CD4-positive, alpha-beta memory T cell (primary cell): ENCODE measurements around the gene NUP62. TPM values are rescaled to one million over a fixed set of nuclear protein-coding genes. Genes with fewer than 3 reads are reported as not detected.

ENCODE experiments used
- CTCF ChIA-PET: fragments of 350-600 bp; sonication (Branson Sonifier 250); formaldehyde crosslinking; loops from one replicate; lab custom pipeline; 2021; ENCODE audit warnings: inconsistent platforms; ENCODE audit not compliant: partially characterized antibody; lab: Charles Lee
- POLR2A ChIA-PET: fragments of 350-600 bp; sonication (Branson Sonifier 250); formaldehyde crosslinking; loops from one replicate; lab custom pipeline; 2021; ENCODE audit not compliant: partially characterized antibody; lab: Charles Lee
- DNase-seq, 5 donors: peaks; one replicate each; pipeline versions ENCODE4 v3.0.0 to v3.0.0-alpha.2; 2020 to 2022; ENCODE audit warnings: mixed read lengths in 1 of 5
- H3K27ac ChIP-seq: one replicate; pipeline ENCODE4 v1.7.0; 2013; ENCODE audit warnings: low read depth, low read length
- H3K27me3 ChIP-seq: 2 replicates; pipeline ENCODE4 v1.7.0; 2013; ENCODE audit warnings: mild to moderate bottlenecking, low read length, moderate library complexity; ENCODE audit not compliant: insufficient read depth
- H3K36me3 ChIP-seq: 2 replicates; pipeline ENCODE4 v1.7.0; 2013; ENCODE audit warnings: mild to moderate bottlenecking, low read length, moderate library complexity; ENCODE audit not compliant: insufficient read depth
- H3K4me1 ChIP-seq: 2 replicates; pipeline ENCODE4 v1.7.0; 2013; ENCODE audit warnings: mild to moderate bottlenecking, low read length, moderate library complexity; ENCODE audit not compliant: insufficient read depth
- H3K4me3 ChIP-seq, 2 donors: one replicate each; pipeline ENCODE4 v1.7.0; 2013; ENCODE audit warnings: low read length in 2 of 2, mild to moderate bottlenecking in 1 of 2
- H3K9me3 ChIP-seq, 2 donors: one replicate each; pipeline ENCODE4 v1.7.0; 2013; ENCODE audit warnings: low read length in 2 of 2, control low read depth in 1 of 2; ENCODE audit not compliant: control insufficient read depth in 1 of 2
- H3K27ac Mint-ChIP-seq, 7 donors: one replicate each; pipeline ENCODE4 v1.8.0; 2020 to 2021; ENCODE audit warnings: mixed read lengths in 7 of 7, mild to moderate bottlenecking in 6 of 7, inconsistent platforms in 3 of 7, moderate library complexity in 3 of 7
- H3K27me3 Mint-ChIP-seq, 2 donors: one replicate each; pipeline ENCODE4 v1.8.0; 2020 to 2021; ENCODE audit warnings: mixed read lengths in 2 of 2
- H3K36me3 Mint-ChIP-seq, 2 donors: one replicate each; pipeline ENCODE4 v1.8.0; 2020 to 2021; ENCODE audit warnings: mixed read lengths in 2 of 2, inconsistent platforms in 1 of 2, mild to moderate bottlenecking in 1 of 2
- H3K4me1 Mint-ChIP-seq, 4 donors: one replicate each; pipeline ENCODE4 v1.8.0; 2020 to 2021; ENCODE audit warnings: mixed read lengths in 4 of 4, mild to moderate bottlenecking in 1 of 4
- H3K4me3 Mint-ChIP-seq, 8 donors: one replicate each; pipeline ENCODE4 v1.8.0; 2020 to 2021; ENCODE audit warnings: mixed read lengths in 8 of 8, mild to moderate bottlenecking in 7 of 8, moderate library complexity in 6 of 8, inconsistent platforms in 3 of 8
- H3K9me3 Mint-ChIP-seq, 8 donors: one replicate each; pipeline ENCODE4 v1.8.0; 2020 to 2021; ENCODE audit warnings: mixed read lengths in 8 of 8, mild to moderate bottlenecking in 5 of 8, inconsistent platforms in 3 of 8, moderate library complexity in 1 of 8
- intact Hi-C: fragments of 100-400 bp; cut with micrococcal nuclease; formaldehyde crosslinking; loops from one replicate; pipeline ENCODE4 v1.15.1; 2023
- polyA plus RNA-seq, 2 donors: library from polyadenylated mRNA; unstranded; fragments of 300-500 nt; fragmentation: Illumina TruSeq; gene quantifications; one replicate each; pipeline ENCODE4 v1.2.3, GENCODE V29; 2021
- total RNA-seq, 2 experiments: library from RNA; stranded (reverse); gene quantifications; one replicate each; pipeline ENCODE4 v1.2.3, GENCODE V29; 2021

The NUP62 gene
- total and polyA plus RNA-seq, 4 experiments from 2014 or later: 43.3 to 71.0 (median 66.7) TPM

DNA sequence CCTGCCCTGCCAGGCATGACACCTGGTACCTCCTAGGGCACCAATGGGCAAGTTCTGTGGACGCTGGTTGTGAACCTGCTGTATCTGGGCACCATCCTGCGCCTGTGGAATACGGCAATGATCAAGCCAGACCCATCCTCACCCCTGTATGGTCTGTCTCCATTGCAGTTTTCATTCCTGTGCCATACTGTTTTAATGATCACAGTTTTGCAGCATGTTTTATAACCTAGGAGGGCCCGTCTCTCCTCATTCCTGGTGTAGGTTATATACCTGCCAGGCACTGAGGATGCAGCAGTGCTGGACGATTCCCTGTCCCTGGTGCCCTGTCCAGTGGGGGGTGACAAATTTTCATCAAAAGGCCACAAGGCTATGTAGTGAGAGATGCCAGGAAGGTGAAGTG lies 46.2 kb downstream of the NUP62 start:
- intact Hi-C loops: no loop called here
- POLR2A ChIA-PET: interaction anchor here (1.2 to 1.8 kb wide), 3 partner anchors 12 to 15 kb away, joined by 3 to 5 read pairs (median 3); partner anchors contain the start of gene PNKP
- H3K36me3 ChIP-seq: peaks cover 56% of the 10 kb centered on the region
- Mint-ChIP-seq H3K4me3 (no peak overlapping the region), H3K36me3 (peaks cover 30 to 32% of the 10 kb centered on the region in 2 donors), H3K27me3 (no peaks in the 10 kb centered on the region), H3K4me1 (peaks cover 7 to 22% (median 9%) of the 10 kb centered on the region in 4 donors), H3K9me3 (no peaks in the 10 kb centered on the region), H3K27ac (peak overlapping the region in 3 of 7 donors; percentile 8 to 79 (median 60))
- CTCF ChIA-PET: no interaction called here
- peaks cover 14% of the 10 kb centered on the region for H3K4me1 ChIP-seq
- DNase-seq: no peak
- no peaks in the 10 kb centered on the region for H3K9me3 ChIP-seq
- H3K27ac ChIP-seq: no peak overlapping the region
- no peak overlapping the region for H3K4me3 ChIP-seq
- H3K27me3 ChIP-seq: no peaks in the 10 kb centered on the region

- Histone ChIP-seq H3K27ac (no peak overlapping the region), H3K36me3 (peaks cover 56% of the 10 kb centered on the region), H3K4me1 (peaks cover 15% of the 10 kb centered on the region), H3K9me3 (no peaks in the 10 kb centered on the region), H3K27me3 (no peaks in the 10 kb centered on the region), H3K4me3 (no peak overlapping the region)
- ChIA-PET POLR2A (interaction anchor here (0.9 to 1.8 kb wide), 4 partner anchors 13 to 32 kb away, joined by 3 to 5 read pairs (median 4); partner anchors contain the start of genes PNKP and PTOV1), CTCF (no interaction called here)
- DNase-seq: no peak
- intact Hi-C loops: no loop called here
- Mint-ChIP-seq H3K4me3 (no peak overlapping the region), H3K9me3 (no peaks in the 10 kb centered on the region), H3K4me1 (peaks cover 9 to 25% (median 12%) of the 10 kb centered on the region in 4 donors), H3K27ac (no peak overlapping the region), H3K36me3 (peaks cover 32 to 35% of the 10 kb centered on the region in 2 donors), H3K27me3 (no peaks in the 10 kb centered on the region)
Measured at GRCh38 chr19:49882643-49883042, 46.7 kb downstream of the NUP62 start.

DNA sequence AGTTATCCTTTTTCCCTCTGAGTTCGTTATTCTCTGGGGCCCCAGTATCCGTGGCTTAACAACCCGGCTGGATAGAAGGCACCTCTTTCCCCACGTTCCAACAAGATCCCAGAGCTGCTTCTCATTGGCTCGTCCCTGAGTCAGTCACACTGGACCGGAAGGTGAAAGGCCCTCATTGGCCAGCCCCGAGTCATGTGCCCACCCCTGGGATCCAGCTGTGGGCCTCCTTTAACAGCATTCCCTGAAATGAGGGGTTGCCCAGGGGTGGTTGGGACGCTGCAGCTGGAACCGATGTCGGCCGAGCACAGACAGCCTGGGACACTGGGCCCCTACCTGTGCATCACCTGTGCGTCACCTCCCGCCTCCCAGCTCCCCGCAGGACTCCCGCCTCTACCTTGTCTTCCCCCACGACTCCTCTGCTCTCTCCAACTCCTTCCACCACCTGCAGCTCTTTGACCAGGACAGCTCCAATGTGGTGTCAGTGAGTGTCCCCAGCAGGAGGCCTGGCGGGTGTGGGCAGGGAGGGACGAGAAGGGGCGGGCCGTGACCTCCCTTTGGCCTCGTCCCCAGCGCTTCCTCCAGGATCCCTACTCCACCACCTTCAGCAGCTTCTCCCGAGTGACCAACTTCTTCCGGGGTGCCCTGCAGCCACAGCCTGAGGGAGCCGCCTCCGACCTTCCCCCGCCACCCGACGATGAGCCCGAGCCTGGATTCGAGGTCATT lies 47.5 kb downstream of the NUP62 start:
- Mint-ChIP-seq H3K4me1 (peaks cover 9 to 25% (median 12%) of the 10 kb centered on the region in 4 donors), H3K4me3 (no peak overlapping the region), H3K36me3 (peaks cover 32 to 35% of the 10 kb centered on the region in 2 donors), H3K27ac (peak overlapping the region in 1 of 7 donors; percentile 32), H3K27me3 (no peaks in the 10 kb centered on the region), H3K9me3 (no peaks in the 10 kb centered on the region)
- Histone ChIP-seq H3K4me1 (peaks cover 15% of the 10 kb centered on the region), H3K4me3 (no peak overlapping the region), H3K9me3 (no peaks in the 10 kb centered on the region), H3K27ac (no peak overlapping the region), H3K36me3 (peaks cover 56% of the 10 kb centered on the region), H3K27me3 (no peaks in the 10 kb centered on the region)
- ChIA-PET CTCF (no interaction called here), POLR2A (interaction anchor here (0.9 to 1.8 kb wide), 9 partner anchors 8 to 71 kb away, joined by 3 to 6 read pairs (median 4); partner anchors contain the start of genes PNKP and PTOV1)
- intact Hi-C loops: no loop called here
- peak in 1 of 5 donors; percentile 39 for DNase-seq

DNA sequence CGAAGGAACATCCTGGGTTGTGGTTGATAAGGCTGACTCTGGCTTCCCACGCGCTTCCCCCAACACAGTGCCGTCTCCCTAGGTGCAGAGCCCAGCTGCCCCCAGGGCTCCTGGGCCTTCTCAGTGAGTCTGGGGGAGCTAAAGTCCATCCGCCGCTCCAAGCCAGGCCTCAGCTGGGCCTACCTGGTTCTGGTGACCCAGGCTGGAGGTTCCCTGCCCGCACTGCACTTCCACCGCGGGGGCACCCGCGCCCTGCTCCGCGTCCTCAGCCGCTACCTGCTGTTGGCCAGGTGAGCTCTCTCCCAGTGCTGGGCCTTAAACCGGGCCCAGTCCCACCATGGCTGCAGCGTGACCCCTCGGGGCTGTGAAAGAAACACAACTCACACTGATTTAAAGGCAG lies 48.1 kb downstream of the NUP62 start:
- H3K4me1 ChIP-seq: peaks cover 15% of the 10 kb centered on the region
- peaks cover 7 to 25% (median 12%) of the 10 kb centered on the region in 4 donors for H3K4me1 Mint-ChIP-seq
- no peaks in the 10 kb centered on the region for H3K9me3 Mint-ChIP-seq
- no peak overlapping the region for H3K4me3 ChIP-seq
- CTCF ChIA-PET: no interaction called here
- no peaks in the 10 kb centered on the region for H3K9me3 ChIP-seq
- no peak for DNase-seq
- peak overlapping the region in 1 of 7 donors; percentile 17 for H3K27ac Mint-ChIP-seq
- H3K4me3 Mint-ChIP-seq: peak overlapping the region in 1 of 8 donors; percentile 17
- H3K36me3 ChIP-seq: peaks cover 56% of the 10 kb centered on the region
- intact Hi-C loops: no loop called here
- POLR2A ChIA-PET: interaction anchor here (1.1 to 1.7 kb wide), 6 partner anchors 9 to 71 kb away, joined by 3 to 6 read pairs (median 4); partner anchors contain the start of genes PNKP and PTOV1
- H3K27me3 ChIP-seq: no peaks in the 10 kb centered on the region
- H3K36me3 Mint-ChIP-seq: peaks cover 32 to 33% of the 10 kb centered on the region in 2 donors
- no peaks in the 10 kb centered on the region for H3K27me3 Mint-ChIP-seq
- H3K27ac ChIP-seq: no peak overlapping the region

- POLR2A ChIA-PET: interaction anchor here (1.1 to 1.7 kb wide), 4 partner anchors 11 to 70 kb away, joined by 3 to 6 read pairs (median 4); partner anchors contain the start of gene PTOV1
- peaks cover 56% of the 10 kb centered on the region for H3K36me3 ChIP-seq
- no peaks in the 10 kb centered on the region for H3K27me3 Mint-ChIP-seq
- peaks cover 12 to 32% (median 18%) of the 10 kb centered on the region in 4 donors for H3K4me1 Mint-ChIP-seq
- no peaks in the 10 kb centered on the region for H3K9me3 ChIP-seq
- peak overlapping the region in 1 of 8 donors; percentile 39 for H3K4me3 Mint-ChIP-seq
- H3K27ac Mint-ChIP-seq: peak overlapping the region in 2 of 7 donors; percentile 72 to 89
- no peaks in the 10 kb centered on the region for H3K9me3 Mint-ChIP-seq
- intact Hi-C loops: no loop called here
- H3K4me3 ChIP-seq: no peak overlapping the region
- peaks cover 29 to 31% of the 10 kb centered on the region in 2 donors for H3K36me3 Mint-ChIP-seq
- peaks cover 23% of the 10 kb centered on the region for H3K4me1 ChIP-seq
- CTCF ChIA-PET: no interaction called here
- no peak for DNase-seq
- no peaks in the 10 kb centered on the region for H3K27me3 ChIP-seq
- H3K27ac ChIP-seq: no peak overlapping the region
Measured at GRCh38 chr19:49880162-49880869, 49.0 kb downstream of the NUP62 start.

DNA sequence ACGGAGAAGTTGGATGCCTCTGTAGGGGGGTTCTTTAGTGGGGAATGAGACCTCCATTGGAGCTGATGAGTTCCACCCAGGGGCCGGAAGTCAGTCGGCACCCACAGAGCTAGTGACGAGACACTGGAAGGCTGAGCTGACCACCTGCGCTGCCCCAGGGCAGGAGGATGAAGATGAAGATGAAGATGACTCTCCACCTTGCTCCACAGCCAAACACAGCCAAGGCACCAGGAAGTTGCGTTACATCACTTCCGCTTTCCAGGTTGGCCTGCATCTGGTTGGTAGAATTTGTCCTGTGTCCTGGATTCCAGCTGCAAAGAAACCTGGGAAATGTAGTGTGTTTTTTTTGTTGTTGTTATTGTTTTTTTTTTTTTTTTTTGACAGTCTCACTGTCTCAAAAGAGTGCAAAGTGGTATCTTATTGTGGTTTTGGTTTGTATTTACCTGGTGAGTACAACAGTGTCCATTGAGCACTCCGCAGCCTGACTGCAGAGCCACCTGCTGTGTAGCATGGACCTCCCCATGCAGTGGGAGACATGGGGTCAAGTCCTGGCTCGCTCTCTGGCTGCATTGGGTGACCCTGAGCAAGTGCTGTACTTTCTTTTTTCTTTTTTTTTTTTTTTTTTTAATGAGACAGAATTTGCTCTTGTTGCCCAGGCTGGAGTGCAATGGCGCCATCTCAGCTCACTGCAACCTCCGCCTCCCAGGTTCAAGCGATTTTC lies 49.9 kb downstream of the NUP62 start:
- Histone ChIP-seq H3K27me3 (no peaks in the 10 kb centered on the region), H3K9me3 (no peaks in the 10 kb centered on the region), H3K36me3 (peaks cover 51% of the 10 kb centered on the region), H3K4me3 (no peak overlapping the region), H3K27ac (no peak overlapping the region), H3K4me1 (peaks cover 29% of the 10 kb centered on the region)
- intact Hi-C loops: loop anchor here (5.0 kb wide), 2 partner anchors 162 to 202 kb away; partner anchors contain the start of gene PRMT1
- H3K9me3 Mint-ChIP-seq: no peaks in the 10 kb centered on the region
- no peak for DNase-seq
- peaks cover 14 to 41% (median 18%) of the 10 kb centered on the region in 4 donors for H3K4me1 Mint-ChIP-seq
- ChIA-PET CTCF (no interaction called here), POLR2A (interaction anchor here (1.4 to 5.4 kb wide), 2 partner anchors 11 to 30 kb away, joined by 9 to 60 read pairs; partner anchors contain the start of gene PTOV1)
- peak overlapping the region in 1 of 8 donors; percentile 20 for H3K4me3 Mint-ChIP-seq
- H3K27ac Mint-ChIP-seq: peak overlapping the region in 3 of 7 donors; percentile 53 to 83 (median 68)
- H3K36me3 Mint-ChIP-seq: peaks cover 22 to 25% of the 10 kb centered on the region in 2 donors
- no peaks in the 10 kb centered on the region for H3K27me3 Mint-ChIP-seq
